ENCODE results near the gene KCNJ2. TPM values are rescaled to one million over a fixed set of nuclear protein-coding genes. Genes with fewer than 3 reads are reported as not detected.

Gene KCNJ2
- total RNA-seq, 3 donors from 2014 or later: 2.4 to 8.8 (median 6.6) TPM

DNA sequence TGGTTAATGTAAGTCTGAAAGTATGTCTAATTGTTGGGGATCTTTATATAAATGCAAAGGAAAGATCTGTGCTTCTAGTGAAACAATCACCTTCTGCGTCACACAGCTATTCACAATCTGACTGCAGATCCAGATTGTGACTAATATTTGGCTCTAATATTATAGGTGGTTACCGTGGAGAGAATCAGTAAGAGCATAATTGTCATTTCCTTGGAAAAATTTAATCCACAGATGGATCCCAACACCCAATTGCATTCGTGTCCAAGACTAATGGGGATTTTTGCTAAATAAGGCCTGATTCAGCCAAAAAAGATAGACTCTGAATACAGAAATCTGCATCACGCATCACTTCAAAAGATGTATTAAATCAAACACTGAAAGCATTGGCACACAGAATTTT, 2.7 kb upstream of the KCNJ2 start:
- no peak overlapping the region for H3K27ac ChIP-seq
- peaks cover 0 to 16% of the 10 kb centered on the region in 2 donors for H3K27me3 ChIP-seq
- intact Hi-C loops (cut with DNase I; ENCODE audit: low total_unique reads): no loop called here
- no peaks in the 10 kb centered on the region for H3K4me1 ChIP-seq
- H3K9me3 ChIP-seq: no peaks in the 10 kb centered on the region
- H3K36me3 ChIP-seq: no peaks in the 10 kb centered on the region
- no peak for DNase-seq (ENCODE audit: low spot score in 2 of 2)
- no peak overlapping the region for H3K4me3 ChIP-seq
- no peak for TF ChIP-seq POLR2A (IDR thresholded peaks at IDR 0.05)
- no peak for TF ChIP-seq POLR2AphosphoS5 (IDR thresholded peaks at IDR 0.05)
- TF ChIP-seq, protein P1, sequence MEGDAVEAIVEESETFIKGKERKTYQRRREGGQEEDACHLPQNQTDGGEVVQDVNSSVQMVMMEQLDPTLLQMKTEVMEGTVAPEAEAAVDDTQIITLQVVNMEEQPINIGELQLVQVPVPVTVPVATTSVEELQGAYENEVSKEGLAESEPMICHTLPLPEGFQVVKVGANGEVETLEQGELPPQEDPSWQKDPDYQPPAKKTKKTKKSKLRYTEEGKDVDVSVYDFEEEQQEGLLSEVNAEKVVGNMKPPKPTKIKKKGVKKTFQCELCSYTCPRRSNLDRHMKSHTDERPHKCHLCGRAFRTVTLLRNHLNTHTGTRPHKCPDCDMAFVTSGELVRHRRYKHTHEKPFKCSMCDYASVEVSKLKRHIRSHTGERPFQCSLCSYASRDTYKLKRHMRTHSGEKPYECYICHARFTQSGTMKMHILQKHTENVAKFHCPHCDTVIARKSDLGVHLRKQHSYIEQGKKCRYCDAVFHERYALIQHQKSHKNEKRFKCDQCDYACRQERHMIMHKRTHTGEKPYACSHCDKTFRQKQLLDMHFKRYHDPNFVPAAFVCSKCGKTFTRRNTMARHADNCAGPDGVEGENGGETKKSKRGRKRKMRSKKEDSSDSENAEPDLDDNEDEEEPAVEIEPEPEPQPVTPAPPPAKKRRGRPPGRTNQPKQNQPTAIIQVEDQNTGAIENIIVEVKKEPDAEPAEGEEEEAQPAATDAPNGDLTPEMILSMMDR (IDR thresholded peaks at IDR 0.05): no peak

DNA sequence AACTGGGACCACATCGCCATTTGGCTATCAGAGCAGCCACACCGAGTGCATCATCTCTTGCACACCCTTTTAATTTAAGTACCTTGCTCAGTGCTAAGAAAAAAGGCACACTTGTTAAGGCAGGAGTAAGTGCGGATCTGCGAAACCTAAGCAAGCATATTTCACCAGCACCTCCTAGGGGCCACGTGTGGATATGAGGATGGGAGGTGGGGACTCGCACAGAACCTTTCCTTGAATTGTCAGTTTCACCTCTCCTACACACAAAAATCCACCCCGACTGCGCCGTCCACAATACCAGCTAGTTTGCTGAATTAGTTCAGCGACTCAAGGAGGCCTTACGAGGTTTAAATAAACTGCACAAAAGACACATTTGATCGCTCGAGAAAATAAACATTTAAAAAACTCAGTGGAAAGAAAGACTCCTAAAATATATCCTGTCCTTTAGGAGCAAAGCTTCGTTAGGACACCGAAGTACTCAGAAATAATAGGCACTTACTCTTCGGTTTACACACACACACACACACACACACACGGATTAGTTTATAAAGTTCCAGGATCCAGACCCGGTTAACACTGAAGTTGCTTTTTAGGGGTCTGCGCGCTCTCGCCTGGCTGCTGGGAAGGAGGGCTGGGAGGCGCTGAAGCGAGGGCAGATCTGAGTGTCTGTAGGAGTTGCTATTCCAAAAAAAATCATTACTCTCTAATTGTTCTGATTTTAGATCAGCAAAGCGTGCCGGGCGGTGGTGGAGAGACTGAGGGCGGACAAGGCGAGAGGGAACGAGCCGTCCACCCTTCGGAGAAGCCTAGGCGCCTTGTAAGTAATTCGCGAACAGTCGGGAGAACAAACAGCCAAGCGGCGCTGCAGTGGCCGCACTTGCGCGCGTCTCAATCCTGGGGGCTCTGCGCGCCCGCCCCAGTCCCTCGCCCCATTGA, 1.0 kb upstream of the KCNJ2 start:
- DNase-seq (ENCODE audit: low spot score in 2 of 2): peak; percentile 54 to 55
- Histone ChIP-seq H3K36me3 (no peaks in the 10 kb centered on the region), H3K27ac (peak overlapping the region; percentile 76 to 89), H3K4me3 (peak overlapping the region; percentile 65 to 82 (median 67)), H3K27me3 (peaks cover 0 to 29% of the 10 kb centered on the region in 2 donors), H3K9me3 (no peaks in the 10 kb centered on the region), H3K4me1 (no peaks in the 10 kb centered on the region)
- TF ChIP-seq, protein P1 (IDR thresholded peaks at IDR 0.05): peak; percentile 9 to 54 (median 51)
- TF ChIP-seq POLR2AphosphoS5 (IDR thresholded peaks at IDR 0.05): no peak
- intact Hi-C loops (cut with DNase I; ENCODE audit: low total_unique reads): no loop called here

DNA sequence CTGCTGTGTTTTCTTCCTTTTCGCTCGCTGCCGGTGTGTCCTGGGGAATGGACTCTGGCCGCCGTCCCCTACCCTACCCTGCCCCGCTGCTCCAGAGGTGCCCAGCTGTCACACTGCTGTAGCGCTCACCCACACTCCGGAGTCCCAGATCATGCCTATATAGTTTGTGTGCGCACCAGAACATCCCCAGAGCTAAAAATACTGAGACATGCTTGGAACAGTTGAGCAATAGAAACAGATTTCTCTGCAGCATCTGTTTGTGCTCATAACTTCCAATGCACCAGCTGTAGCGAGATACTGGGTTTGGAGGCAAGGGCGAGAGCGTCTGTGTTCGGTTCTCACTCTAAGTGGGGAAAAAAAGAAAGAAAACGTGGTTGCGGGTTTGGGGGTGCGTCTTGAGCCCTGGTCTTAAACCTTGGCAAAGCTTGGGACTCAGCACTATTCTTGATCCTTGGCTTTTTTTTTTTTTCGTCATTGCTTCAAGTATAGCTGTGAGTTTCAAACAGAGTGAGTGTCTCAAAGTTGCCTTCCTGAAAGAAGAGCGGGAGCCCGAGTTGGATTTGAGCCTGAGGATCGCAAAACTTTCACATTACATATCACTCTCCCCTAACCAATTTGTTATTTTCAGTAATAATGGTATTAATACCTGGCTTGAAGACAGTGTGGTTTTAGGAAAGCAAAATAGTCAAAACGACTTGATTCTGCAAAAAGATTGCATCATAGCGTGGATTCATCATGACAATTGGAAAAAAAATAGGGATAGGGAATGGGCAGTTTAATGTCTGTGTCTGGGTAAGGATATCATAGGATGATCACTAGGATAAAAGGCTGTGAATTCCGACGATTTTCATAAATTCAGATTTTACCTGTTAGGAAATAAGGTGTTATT, 621 bp downstream of the KCNJ2 start:
- intact Hi-C loops (cut with DNase I; ENCODE audit: low total_unique reads): no loop called here
- TF ChIP-seq POLR2AphosphoS5 (IDR thresholded peaks at IDR 0.05) (no peak), POLR2A (IDR thresholded peaks at IDR 0.05) (no peak)
- TF ChIP-seq, protein P1 (IDR thresholded peaks at IDR 0.05): no peak

DNA sequence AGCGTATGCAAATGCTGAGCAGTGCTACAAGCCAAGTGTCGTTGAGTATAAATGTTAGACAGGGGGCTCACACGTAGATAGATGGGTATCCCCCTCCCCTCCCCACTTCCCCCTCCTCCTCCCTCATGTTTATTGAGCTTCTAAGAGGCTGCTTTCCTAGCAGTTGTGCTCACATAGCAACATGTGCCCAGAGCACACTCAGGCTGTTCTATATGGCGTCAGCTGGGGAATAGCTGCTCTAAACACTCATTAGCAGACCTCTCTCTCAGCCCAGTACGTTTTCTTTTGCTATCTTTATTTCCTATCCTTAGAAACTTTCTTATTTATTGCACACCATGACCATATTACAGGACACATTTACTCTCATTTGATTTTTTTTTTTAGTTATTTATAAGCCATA, 1.8 kb downstream of the KCNJ2 start:
- intact Hi-C loops (cut with DNase I; ENCODE audit: low total_unique reads): no loop called here
- TF ChIP-seq, protein P1 (IDR thresholded peaks at IDR 0.05): no peak
- no peak for TF ChIP-seq POLR2AphosphoS5 (IDR thresholded peaks at IDR 0.05)
- no peak for TF ChIP-seq POLR2A (IDR thresholded peaks at IDR 0.05)
- Histone ChIP-seq H3K9me3 (no peaks in the 10 kb centered on the region), H3K4me1 (no peaks in the 10 kb centered on the region), H3K27me3 (peaks cover 0 to 34% of the 10 kb centered on the region in 2 donors), H3K4me3 (peak overlapping the region in 2 of 3 donors; percentile 65 to 82), H3K36me3 (no peaks in the 10 kb centered on the region), H3K27ac (no peak overlapping the region)
- DNase-seq (ENCODE audit: low spot score in 2 of 2): no peak

More for the DNA sequence above, 621 bp downstream of the KCNJ2 start:
- Histone ChIP-seq H3K9me3 (no peaks in the 10 kb centered on the region), H3K4me3 (peak overlapping the region; percentile 65 to 82 (median 67)), H3K4me1 (no peaks in the 10 kb centered on the region), H3K36me3 (no peaks in the 10 kb centered on the region), H3K27ac (peak overlapping the region; percentile 14 to 89), H3K27me3 (peaks cover 0 to 31% of the 10 kb centered on the region in 2 donors)
- no peak for DNase-seq (ENCODE audit: low spot score in 2 of 2)
